Measurements from ENCODE around the gene NSD2. TPM values are rescaled to one million over a fixed set of nuclear protein-coding genes. Genes with fewer than 3 reads are reported as not detected.
A peak's percentile ranks its signal among the peaks of the same experiment; 100 is the strongest.

The NSD2 gene
- polyA plus RNA-seq (2013) = 29.4 and 32.1 TPM in 2 replicates

DNA sequence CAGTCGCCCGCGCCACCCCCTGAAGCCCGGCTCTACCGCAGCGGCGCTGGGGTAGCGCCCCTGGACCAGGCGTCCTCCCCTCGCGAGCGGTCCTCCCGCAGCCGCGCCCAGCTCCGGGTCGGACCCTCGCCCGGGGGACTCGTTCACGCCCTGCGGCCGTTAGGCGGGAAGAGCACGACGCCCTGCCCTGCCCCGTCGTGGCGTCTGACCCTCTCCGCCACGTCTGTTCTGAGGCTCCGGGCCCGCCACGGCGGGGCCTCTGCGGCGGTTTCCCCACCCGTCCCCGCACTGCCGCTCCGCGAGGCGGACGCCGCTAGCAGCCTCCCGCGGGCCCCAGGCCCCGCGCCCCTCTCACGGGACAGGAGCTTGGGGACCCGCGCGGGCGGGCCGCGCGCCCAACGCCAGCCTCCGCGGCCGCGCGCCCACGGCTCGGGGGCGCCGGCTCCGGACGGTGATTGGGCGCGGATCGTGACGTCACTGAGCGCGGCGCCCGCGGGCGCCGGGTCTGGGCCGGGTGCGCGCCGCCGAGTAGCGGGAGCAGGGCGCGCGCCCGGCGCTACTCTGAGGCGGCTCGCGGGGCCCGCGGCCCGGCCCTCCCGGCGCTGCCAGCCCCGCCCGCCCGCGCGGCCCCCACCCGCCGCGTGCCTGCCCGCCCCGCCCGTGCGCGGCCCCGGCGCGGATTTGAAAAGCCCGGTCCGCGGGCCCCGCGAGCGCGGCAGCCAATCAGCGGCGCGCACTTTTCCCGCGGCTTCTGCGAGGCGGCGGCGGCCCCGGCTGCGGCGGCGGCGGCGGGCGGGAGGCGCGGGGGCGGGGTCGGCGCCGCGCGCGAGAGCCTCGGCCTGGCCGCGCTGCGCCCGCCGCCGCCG is at the start of gene NSD2:
NSD2 (plus strand) TSS at position 816 of the 866 bp plus-strand sequence. CDS start 29,262 bp downstream, outside the sequence.
- peaks cover 13% of the 10 kb centered on the region for H3K79me1 ChIP-seq (ENCODE audit: low read length)
- H3K27ac ChIP-seq (ENCODE audit: low read depth, low read length) = peak within 1 kb of the TSS; percentile 77
- peak within 1 kb of the TSS; percentile 71 for H3K18ac ChIP-seq (ENCODE audit: low read length)
- no peak within 1 kb of the TSS for H3K23ac ChIP-seq (ENCODE audit: low read length)
- DNase-seq = peak; percentile 67 to 87
- peak within 1 kb of the TSS; percentile 92 for H4K91ac ChIP-seq (ENCODE audit: low read depth, low read length)
- no CpG with 5 or more reads among the region's 155 CpGs for WGBS (ENCODE audit: extremely low coverage, insufficient coverage, insufficient read length)
- H2AFZ ChIP-seq (ENCODE audit: insufficient read depth, low read length, poor library complexity) = peak within 1 kb of the TSS; percentile 67
- peak within 1 kb of the TSS; percentile 86 for H2AK5ac ChIP-seq (ENCODE audit: low read length)
- H2BK5ac ChIP-seq (ENCODE audit: low read depth, low read length, poor library complexity) = peak within 1 kb of the TSS; percentile 39
- peaks cover 8% of the 10 kb centered on the region for H3K79me2 ChIP-seq (ENCODE audit: control insufficient read depth, insufficient read depth, low read length, poor library complexity)
- H3K27me3 ChIP-seq (ENCODE audit: insufficient read depth, low read length) = no peaks in the 10 kb centered on the region
- H2BK12ac ChIP-seq (ENCODE audit: low read length) = no peak within 1 kb of the TSS
- H3K4ac ChIP-seq (ENCODE audit: low read depth, low read length) = peak within 1 kb of the TSS; percentile 80
- H3K4me2 ChIP-seq (ENCODE audit: low read length) = peak within 1 kb of the TSS; percentile 98
- H4K12ac ChIP-seq (ENCODE audit: low read depth, low read length) = peak within 1 kb of the TSS; percentile 72
- no peaks in the 10 kb centered on the region for H3K36me3 ChIP-seq (ENCODE audit: control insufficient read depth in 1 of 2, insufficient read depth in 2 of 2, low read length in 2 of 2)
- peaks cover 0 to 3% of the 10 kb centered on the region in 2 experiments for H3K4me1 ChIP-seq (ENCODE audit: control insufficient read depth in 1 of 2, insufficient read depth in 2 of 2, low read length in 2 of 2)
- H2BK120ac ChIP-seq (ENCODE audit: insufficient read depth, low read length, poor library complexity) = peak within 1 kb of the TSS; percentile 67
- H4K8ac ChIP-seq (ENCODE audit: low read depth, low read length) = peak within 1 kb of the TSS; percentile 82
- H3K14ac ChIP-seq (ENCODE audit: low read length) = peak within 1 kb of the TSS; percentile 84
- peak within 1 kb of the TSS; percentile 95 for H3K9ac ChIP-seq (ENCODE audit: low read length)
- H3K4me3 ChIP-seq (ENCODE audit: low read depth, low read length) = peak within 1 kb of the TSS; percentile 93
- H3K9me3 ChIP-seq (ENCODE audit: insufficient read depth, low read depth, low read length) = peaks cover 2% of the 10 kb centered on the region

DNA sequence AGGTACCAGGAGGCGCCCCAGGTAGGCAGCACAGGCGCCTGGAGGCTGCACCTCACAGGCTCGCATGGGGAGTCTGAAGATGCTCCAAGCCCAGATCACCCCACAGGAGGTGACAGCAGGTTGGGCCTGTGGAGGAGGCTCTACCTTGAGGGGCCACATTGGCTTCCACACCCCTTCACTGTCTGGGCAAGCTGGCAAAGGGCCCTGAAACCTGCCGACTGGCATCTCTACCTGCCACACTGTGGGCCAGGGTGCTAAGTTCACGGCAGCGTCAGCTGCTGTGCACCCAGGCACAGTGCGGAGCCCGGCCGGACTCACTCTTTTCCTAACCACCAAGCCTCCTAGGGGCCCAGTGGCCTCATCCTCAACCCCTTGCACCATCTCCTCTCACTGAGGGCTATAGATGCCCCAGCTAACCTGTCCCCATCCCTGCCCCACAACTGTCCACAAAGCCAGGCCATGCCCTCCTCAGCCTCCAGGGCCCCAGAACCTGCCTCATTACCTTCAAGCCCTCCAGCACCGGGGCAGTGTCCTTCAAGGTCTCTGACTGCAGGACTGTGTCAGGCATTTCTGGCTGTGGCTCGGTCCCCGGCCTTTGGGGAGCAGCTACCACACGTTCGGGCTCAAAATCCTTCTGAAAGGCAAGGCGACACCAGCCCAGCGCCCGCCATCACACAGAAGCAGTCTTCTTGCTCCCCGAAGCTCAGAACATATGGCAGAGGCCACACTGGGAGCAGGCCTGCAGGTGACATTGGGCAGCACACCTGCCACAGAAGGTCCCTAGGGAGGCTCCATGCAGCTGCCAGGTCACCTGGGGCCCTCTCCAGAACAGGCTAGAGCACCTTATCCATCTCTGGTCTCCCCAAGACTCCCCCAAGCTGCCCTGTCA is 49.3 kb upstream of the NSD2 start:
- H3K79me2 ChIP-seq (ENCODE audit: control insufficient read depth, insufficient read depth, low read length, poor library complexity) = no peaks in the 10 kb centered on the region
- no peaks in the 10 kb centered on the region for H3K79me1 ChIP-seq (ENCODE audit: low read length)
- no peak overlapping the region for H3K9ac ChIP-seq (ENCODE audit: low read length)
- WGBS (ENCODE audit: extremely low coverage, insufficient coverage, insufficient read length) = no CpG with 5 or more reads among the region's 18 CpGs
- H3K4me3 ChIP-seq (ENCODE audit: low read depth, low read length) = no peak overlapping the region
- no peak overlapping the region for H2BK12ac ChIP-seq (ENCODE audit: low read length)
- no peak overlapping the region for H3K4ac ChIP-seq (ENCODE audit: low read depth, low read length)
- no peak overlapping the region for H3K23ac ChIP-seq (ENCODE audit: low read length)
- no peak overlapping the region for H2AK5ac ChIP-seq (ENCODE audit: low read length)
- H3K4me1 ChIP-seq (ENCODE audit: control insufficient read depth in 1 of 2, insufficient read depth in 2 of 2, low read length in 2 of 2) = no peaks in the 10 kb centered on the region
- no peak for DNase-seq
- no peak overlapping the region for H2BK120ac ChIP-seq (ENCODE audit: insufficient read depth, low read length, poor library complexity)
- H3K27ac ChIP-seq (ENCODE audit: low read depth, low read length) = no peak overlapping the region
- no peaks in the 10 kb centered on the region for H3K27me3 ChIP-seq (ENCODE audit: insufficient read depth, low read length)
- H4K8ac ChIP-seq (ENCODE audit: low read depth, low read length) = no peak overlapping the region
- H4K91ac ChIP-seq (ENCODE audit: low read depth, low read length) = no peak overlapping the region
- no peak overlapping the region for H4K12ac ChIP-seq (ENCODE audit: low read depth, low read length)
- H2BK5ac ChIP-seq (ENCODE audit: low read depth, low read length, poor library complexity) = no peak overlapping the region
- H3K9me3 ChIP-seq (ENCODE audit: insufficient read depth, low read depth, low read length) = no peaks in the 10 kb centered on the region
- no peak overlapping the region for H2AFZ ChIP-seq (ENCODE audit: insufficient read depth, low read length, poor library complexity)
- H3K4me2 ChIP-seq (ENCODE audit: low read length) = no peak overlapping the region
- H3K36me3 ChIP-seq (ENCODE audit: control insufficient read depth in 1 of 2, insufficient read depth in 2 of 2, low read length in 2 of 2) = peaks cover 68 to 69% of the 10 kb centered on the region in 2 experiments
- no peak overlapping the region for H3K18ac ChIP-seq (ENCODE audit: low read length)
- H3K14ac ChIP-seq (ENCODE audit: low read length) = no peak overlapping the region

DNA sequence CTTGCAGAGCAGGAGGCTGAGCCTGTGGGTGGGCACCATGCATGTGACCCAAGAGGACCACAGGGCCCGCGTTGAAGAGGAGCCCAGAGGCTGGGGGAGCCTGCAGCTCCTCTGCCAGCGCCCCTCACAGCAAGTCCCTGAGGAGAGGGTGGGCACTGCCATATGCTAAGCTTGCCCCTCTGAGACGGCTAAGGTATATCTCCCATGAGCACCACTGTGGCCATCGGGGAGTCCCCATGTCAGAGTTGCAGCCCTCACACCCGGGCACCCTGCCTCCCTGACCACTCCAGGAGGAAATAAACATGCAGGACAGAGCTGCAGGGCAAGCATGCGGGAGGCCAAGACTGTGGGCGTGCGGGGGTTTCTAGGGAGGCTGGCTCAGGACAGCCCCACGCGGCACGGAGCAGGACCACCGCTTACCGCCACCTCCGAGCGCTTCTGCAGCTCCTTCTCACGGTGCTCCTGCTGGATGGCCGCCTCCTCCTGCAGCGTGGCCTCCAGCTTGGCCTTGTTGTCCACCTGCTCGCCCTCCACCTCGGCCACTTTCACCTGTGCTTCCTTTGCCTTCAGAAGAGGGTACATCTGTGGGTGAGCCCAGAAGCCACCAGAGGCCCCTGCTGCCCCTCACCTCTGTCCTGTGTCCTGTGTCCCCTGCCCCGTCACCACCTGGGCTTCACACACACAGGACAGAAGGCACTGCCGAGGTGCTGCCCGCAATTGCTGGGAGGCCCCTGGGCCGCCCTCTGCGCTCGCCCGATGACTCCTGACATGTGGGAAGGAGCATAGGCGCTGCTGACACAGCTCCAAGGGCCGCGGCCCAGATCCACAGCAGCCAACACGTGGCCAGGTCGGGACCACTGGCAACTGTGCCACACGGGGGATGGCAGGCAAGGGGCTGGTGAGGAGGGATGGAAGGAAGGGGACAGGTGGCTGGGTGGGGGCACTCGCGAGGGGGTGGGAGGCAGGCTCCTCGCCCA is 48.3 kb upstream of the NSD2 start:
- H3K4me2 ChIP-seq (ENCODE audit: low read length) = no peak overlapping the region
- H3K18ac ChIP-seq (ENCODE audit: low read length) = no peak overlapping the region
- H2AK5ac ChIP-seq (ENCODE audit: low read length) = no peak overlapping the region
- no peak for DNase-seq
- H4K91ac ChIP-seq (ENCODE audit: low read depth, low read length) = no peak overlapping the region
- no peaks in the 10 kb centered on the region for H3K79me2 ChIP-seq (ENCODE audit: control insufficient read depth, insufficient read depth, low read length, poor library complexity)
- H4K8ac ChIP-seq (ENCODE audit: low read depth, low read length) = no peak overlapping the region
- no peaks in the 10 kb centered on the region for H3K27me3 ChIP-seq (ENCODE audit: insufficient read depth, low read length)
- no peak overlapping the region for H3K14ac ChIP-seq (ENCODE audit: low read length)
- no peak overlapping the region for H3K4me3 ChIP-seq (ENCODE audit: low read depth, low read length)
- peaks cover 64% of the 10 kb centered on the region in 2 experiments for H3K36me3 ChIP-seq (ENCODE audit: control insufficient read depth in 1 of 2, insufficient read depth in 2 of 2, low read length in 2 of 2)
- no peaks in the 10 kb centered on the region for H3K79me1 ChIP-seq (ENCODE audit: low read length)
- WGBS (ENCODE audit: extremely low coverage, insufficient coverage, insufficient read length) = no CpG with 5 or more reads among the region's 37 CpGs
- H3K4me1 ChIP-seq (ENCODE audit: control insufficient read depth in 1 of 2, insufficient read depth in 2 of 2, low read length in 2 of 2) = no peaks in the 10 kb centered on the region
- H3K4ac ChIP-seq (ENCODE audit: low read depth, low read length) = no peak overlapping the region
- H3K23ac ChIP-seq (ENCODE audit: low read length) = no peak overlapping the region
- H3K9me3 ChIP-seq (ENCODE audit: insufficient read depth, low read depth, low read length) = no peaks in the 10 kb centered on the region
- H2AFZ ChIP-seq (ENCODE audit: insufficient read depth, low read length, poor library complexity) = no peak overlapping the region
- no peak overlapping the region for H3K27ac ChIP-seq (ENCODE audit: low read depth, low read length)
- H4K12ac ChIP-seq (ENCODE audit: low read depth, low read length) = no peak overlapping the region
- H2BK12ac ChIP-seq (ENCODE audit: low read length) = no peak overlapping the region
- H3K9ac ChIP-seq (ENCODE audit: low read length) = no peak overlapping the region
- H2BK5ac ChIP-seq (ENCODE audit: low read depth, low read length, poor library complexity) = no peak overlapping the region
- H2BK120ac ChIP-seq (ENCODE audit: insufficient read depth, low read length, poor library complexity) = no peak overlapping the region
